ENCODE data around the gene TMEM191C. TPM values are rescaled to one million over a fixed set of nuclear protein-coding genes. Genes with fewer than 3 reads are reported as not detected.
"Not testable (repeated sequence)": the region's sequence is repeated elsewhere in the genome, so short reads cannot be mapped to it uniquely, and the experiment has no call there.

Gene TMEM191C
- total and polyA plus RNA-seq, 5 donors from 2014 or later = 0.72 to 4.1 (median 1.4) TPM

GRCh38 chr22:21454998-21455333 lies 12.2 kb upstream of the TMEM191C start:
- not testable (repeated sequence) for H3K27me3 Mint-ChIP-seq; ATAC-seq (ENCODE audit: low read depth in 2 of 2); H3K4me3 ChIP-seq (ENCODE audit: low read depth, low read length); H3K27ac Mint-ChIP-seq; H3K4me1 Mint-ChIP-seq; DNase-seq; H3K9me3 ChIP-seq (ENCODE audit: control insufficient read depth in 2 of 2, low read length in 2 of 2); H3K36me3 Mint-ChIP-seq; H3K4me3 Mint-ChIP-seq; H3K4me1 ChIP-seq (ENCODE audit: control insufficient read depth, insufficient read depth, low read length, poor library complexity, severe bottlenecking); H3K36me3 ChIP-seq (ENCODE audit: control insufficient read depth, insufficient read depth, low read length); H3K27ac ChIP-seq (ENCODE audit: insufficient read depth, low read length, poor library complexity, severe bottlenecking); H3K9me3 Mint-ChIP-seq; H3K27me3 ChIP-seq (ENCODE audit: control insufficient read depth, insufficient read depth, low read length)

GRCh38 chr22:21455334-21456089 lies 11.7 kb upstream of the TMEM191C start:
- Histone ChIP-seq H3K27ac (ENCODE audit: insufficient read depth, low read length, poor library complexity, severe bottlenecking) (no peak overlapping the region), H3K4me1 (ENCODE audit: control insufficient read depth, insufficient read depth, low read length, poor library complexity, severe bottlenecking) (no peaks in the 10 kb centered on the region), H3K4me3 (ENCODE audit: low read depth, low read length) (no peak overlapping the region), H3K36me3 (ENCODE audit: control insufficient read depth, insufficient read depth, low read length) (no peaks in the 10 kb centered on the region), H3K27me3 (ENCODE audit: control insufficient read depth, insufficient read depth, low read length) (no peaks in the 10 kb centered on the region), H3K9me3 (ENCODE audit: control insufficient read depth in 2 of 2, low read length in 2 of 2) (no peaks in the 10 kb centered on the region)
- no peaks in the 10 kb centered on the region for H3K4me1 Mint-ChIP-seq
- no peak for DNase-seq
- no peak overlapping the region for H3K4me3 Mint-ChIP-seq
- H3K36me3 Mint-ChIP-seq = no peaks in the 10 kb centered on the region
- H3K27ac Mint-ChIP-seq = no peak overlapping the region
- H3K9me3 Mint-ChIP-seq = no peaks in the 10 kb centered on the region
- no peaks in the 10 kb centered on the region for H3K27me3 Mint-ChIP-seq
- no peak for ATAC-seq (ENCODE audit: low read depth in 2 of 2)

- Mint-ChIP-seq H3K27ac (peak overlapping the region in 1 of 3 donors; percentile 72), H3K4me3 (peak overlapping the region in 2 of 4 donors; percentile 20 to 51), H3K36me3 (no peaks in the 10 kb centered on the region), H3K27me3 (no peaks in the 10 kb centered on the region), H3K9me3 (no peaks in the 10 kb centered on the region), H3K4me1 (no peaks in the 10 kb centered on the region)
- Histone ChIP-seq H3K36me3 (ENCODE audit: control insufficient read depth, insufficient read depth, low read length) (no peaks in the 10 kb centered on the region), H3K27me3 (ENCODE audit: control insufficient read depth, insufficient read depth, low read length) (no peaks in the 10 kb centered on the region), H3K4me3 (ENCODE audit: low read depth, low read length) (no peak overlapping the region), H3K27ac (ENCODE audit: insufficient read depth, low read length, poor library complexity, severe bottlenecking) (no peak overlapping the region), H3K9me3 (ENCODE audit: control insufficient read depth in 2 of 2, low read length in 2 of 2) (no peaks in the 10 kb centered on the region), H3K4me1 (ENCODE audit: control insufficient read depth, insufficient read depth, low read length, poor library complexity, severe bottlenecking) (no peaks in the 10 kb centered on the region)
- no peak for ATAC-seq (ENCODE audit: low read depth in 2 of 2)
- DNase-seq = no peak
Measured at GRCh38 chr22:21457023-21457787, 10.0 kb upstream of the TMEM191C start.

- not testable (repeated sequence) for H3K4me1 ChIP-seq (ENCODE audit: control insufficient read depth, insufficient read depth, low read length, poor library complexity, severe bottlenecking); H3K27ac Mint-ChIP-seq; H3K4me1 Mint-ChIP-seq; H3K27me3 Mint-ChIP-seq; H3K9me3 ChIP-seq (ENCODE audit: control insufficient read depth in 2 of 2, low read length in 2 of 2); H3K27ac ChIP-seq (ENCODE audit: insufficient read depth, low read length, poor library complexity, severe bottlenecking); DNase-seq; H3K27me3 ChIP-seq (ENCODE audit: control insufficient read depth, insufficient read depth, low read length); H3K4me3 ChIP-seq (ENCODE audit: low read depth, low read length); H3K4me3 Mint-ChIP-seq; H3K36me3 ChIP-seq (ENCODE audit: control insufficient read depth, insufficient read depth, low read length); H3K36me3 Mint-ChIP-seq; ATAC-seq (ENCODE audit: low read depth in 2 of 2); H3K9me3 Mint-ChIP-seq
Measured at GRCh38 chr22:21462672-21463071, 4.5 kb upstream of the TMEM191C start.

GRCh38 chr22:21468194-21469096 lies 1.3 kb downstream of the TMEM191C start:
- H3K9me3 Mint-ChIP-seq; H3K27me3 Mint-ChIP-seq; H3K36me3 ChIP-seq (ENCODE audit: control insufficient read depth, insufficient read depth, low read length); H3K4me1 ChIP-seq (ENCODE audit: control insufficient read depth, insufficient read depth, low read length, poor library complexity, severe bottlenecking); H3K36me3 Mint-ChIP-seq; H3K27me3 ChIP-seq (ENCODE audit: control insufficient read depth, insufficient read depth, low read length); H3K4me3 ChIP-seq (ENCODE audit: low read depth, low read length); H3K4me1 Mint-ChIP-seq; H3K9me3 ChIP-seq (ENCODE audit: control insufficient read depth in 2 of 2, low read length in 2 of 2): not testable (repeated sequence)
- H3K27ac ChIP-seq (ENCODE audit: insufficient read depth, low read length, poor library complexity, severe bottlenecking) = peak overlapping the region; percentile 68
- DNase-seq (peak; percentile 85 to 93 (median 92)), ATAC-seq (ENCODE audit: low read depth in 2 of 2) (peak; percentile 90 to 91)
- peak overlapping the region; percentile 89 to 98 (median 94) for H3K4me3 Mint-ChIP-seq
- H3K27ac Mint-ChIP-seq = peak overlapping the region; percentile 89 to 98 (median 92)

- peak in 1 of 2 donors; percentile 0 for ATAC-seq (ENCODE audit: low read depth in 2 of 2)
- H3K4me1 ChIP-seq (ENCODE audit: control insufficient read depth, insufficient read depth, low read length, poor library complexity, severe bottlenecking); H3K36me3 ChIP-seq (ENCODE audit: control insufficient read depth, insufficient read depth, low read length); H3K4me1 Mint-ChIP-seq; H3K9me3 Mint-ChIP-seq; H3K27me3 Mint-ChIP-seq; H3K27ac Mint-ChIP-seq; H3K4me3 Mint-ChIP-seq; DNase-seq; H3K4me3 ChIP-seq (ENCODE audit: low read depth, low read length); H3K9me3 ChIP-seq (ENCODE audit: control insufficient read depth in 2 of 2, low read length in 2 of 2); H3K27ac ChIP-seq (ENCODE audit: insufficient read depth, low read length, poor library complexity, severe bottlenecking); H3K27me3 ChIP-seq (ENCODE audit: control insufficient read depth, insufficient read depth, low read length); H3K36me3 Mint-ChIP-seq: not testable (repeated sequence)
Measured at GRCh38 chr22:21469097-21469994, 2.2 kb downstream of the TMEM191C start.

- H3K4me1 Mint-ChIP-seq; H3K36me3 Mint-ChIP-seq; H3K27me3 Mint-ChIP-seq; DNase-seq; H3K36me3 ChIP-seq (ENCODE audit: control insufficient read depth, insufficient read depth, low read length); H3K27ac ChIP-seq (ENCODE audit: insufficient read depth, low read length, poor library complexity, severe bottlenecking); H3K9me3 Mint-ChIP-seq; ATAC-seq (ENCODE audit: low read depth in 2 of 2); H3K4me3 Mint-ChIP-seq; H3K27ac Mint-ChIP-seq; H3K9me3 ChIP-seq (ENCODE audit: control insufficient read depth in 2 of 2, low read length in 2 of 2); H3K4me3 ChIP-seq (ENCODE audit: low read depth, low read length); H3K4me1 ChIP-seq (ENCODE audit: control insufficient read depth, insufficient read depth, low read length, poor library complexity, severe bottlenecking); H3K27me3 ChIP-seq (ENCODE audit: control insufficient read depth, insufficient read depth, low read length): not testable (repeated sequence)
Measured at GRCh38 chr22:21472984-21473383, 5.8 kb downstream of the TMEM191C start.
